ENCODE data around the gene PEX11A. TPM values are rescaled to one million over a fixed set of nuclear protein-coding genes. Genes with fewer than 3 reads are reported as not detected.
A peak's percentile ranks its signal among the peaks of the same experiment; 100 is the strongest.

The PEX11A gene
- total RNA-seq, 1 experiment from 2014 or later = 5.8 TPM

GRCh38 chr15:89675606-89676005, 14.9 kb downstream of the PEX11A start:
- DNase-seq (ENCODE audit: low spot score) = no peak

- DNase-seq (ENCODE audit: low spot score) = no peak
These were observed 16.0 kb downstream of the PEX11A start for GRCh38 chr15:89674526-89674925.

GRCh38 chr15:89673165-89673512, 17.4 kb downstream of the PEX11A start:
- DNase-seq (ENCODE audit: low spot score) = peak; percentile 57

- DNase-seq (ENCODE audit: low spot score) = no peak
These were observed 18.1 kb downstream of the PEX11A start for GRCh38 chr15:89672221-89673164.

- no peak for DNase-seq (ENCODE audit: low spot score)
These were observed 18.9 kb downstream of the PEX11A start for GRCh38 chr15:89671687-89672086.

- no peak for DNase-seq (ENCODE audit: low spot score)
These were observed 19.5 kb downstream of the PEX11A start for GRCh38 chr15:89670971-89671560.

GRCh38 chr15:89669941-89670340, 20.6 kb downstream of the PEX11A start:
- DNase-seq (ENCODE audit: low spot score) = no peak

- DNase-seq (ENCODE audit: low spot score) = no peak
These were observed 21.2 kb downstream of the PEX11A start for GRCh38 chr15:89669309-89669865.

GRCh38 chr15:89668171-89668570, 22.4 kb downstream of the PEX11A start:
- DNase-seq (ENCODE audit: low spot score) = no peak

- no peak for DNase-seq (ENCODE audit: low spot score)
These were observed 22.9 kb downstream of the PEX11A start for GRCh38 chr15:89667706-89667960.

- DNase-seq (ENCODE audit: low spot score) = no peak
These were observed 23.5 kb downstream of the PEX11A start for GRCh38 chr15:89666858-89667705.

GRCh38 chr15:89666184-89666857, 24.2 kb downstream of the PEX11A start:
- DNase-seq (ENCODE audit: low spot score) = no peak

GRCh38 chr15:89665449-89666181, 24.9 kb downstream of the PEX11A start:
- DNase-seq (ENCODE audit: low spot score) = peak; percentile 31

GRCh38 chr15:89664441-89665350, 25.9 kb downstream of the PEX11A start:
- DNase-seq (ENCODE audit: low spot score) = no peak

GRCh38 chr15:89662893-89663626, 27.5 kb downstream of the PEX11A start:
- DNase-seq (ENCODE audit: low spot score) = peak; percentile 97

GRCh38 chr15:89660556-89660955, 30.0 kb downstream of the PEX11A start:
- no peak for DNase-seq (ENCODE audit: low spot score)

- DNase-seq (ENCODE audit: low spot score) = no peak
These were observed 31.3 kb downstream of the PEX11A start for GRCh38 chr15:89659295-89659694.

GRCh38 chr15:89657686-89658200, 32.8 kb downstream of the PEX11A start:
- no peak for DNase-seq (ENCODE audit: low spot score)

All from HT-29 (cell line).